Brain microvascular endothelial cell (primary cell): ENCODE results near the gene TEX51.

Experiments
- DNase-seq: peaks from one replicate; pipeline ENCODE4 v3.0.0-alpha.2; 2020
- H3K27ac ChIP-seq: fragments of 250-450 bp; sonication (Bioruptor Pico); 2 replicates; pipeline ENCODE4 v1.5.1; 2020; ENCODE audit warnings: mild to moderate bottlenecking, moderate library complexity
- H3K27me3 ChIP-seq: fragments of 250-450 bp; sonication (Bioruptor Pico); replicated peaks from 2 replicates; pipeline ENCODE4 v1.5.1; 2020; ENCODE audit warnings: mild to moderate bottlenecking
- H3K36me3 ChIP-seq: fragments of 250-450 bp; sonication (Bioruptor Pico); replicated peaks from 2 replicates; pipeline ENCODE4 v1.5.1; 2020; ENCODE audit warnings: mild to moderate bottlenecking
- H3K4me3 ChIP-seq: 2 replicates; pipeline ENCODE4 v1.5.1; 2011; ENCODE audit warnings: low read depth, mild to moderate bottlenecking, control low read depth, low read length, moderate library complexity
- CTCF ChIP-seq: IDR thresholded peaks from 2 replicates; pipeline ENCODE4 v1.5.1; 2011; ENCODE audit warnings: low read depth, mild to moderate bottlenecking, moderate library complexity, low read length, control low read depth, inconsistent platforms; ENCODE audit errors: missing control alignments
- in situ Hi-C: cut with HindIII; loops from 2 replicates; pipeline ENCODE4 v1.10.0; 2017; ENCODE audit warnings: low sequenced_read_pairs, low pct_ligation_motif_present

TEX51 gene

GRCh38 chr2:126864861-126865260 is 33.8 kb upstream of the TEX51 start:
- H3K36me3 ChIP-seq: no peaks in the 10 kb centered on the region
- in situ Hi-C loops: no loop called here

GRCh38 chr2:126866451-126866850 is 32.2 kb upstream of the TEX51 start:
- in situ Hi-C loops: no loop called here
- no peak for DNase-seq
- Histone ChIP-seq H3K36me3 (no peaks in the 10 kb centered on the region), H3K27me3 (no peaks in the 10 kb centered on the region), H3K4me3 (no peak overlapping the region), H3K27ac (no peak overlapping the region)
- no peak for TF ChIP-seq CTCF

More at GRCh38 chr2:126864861-126865260, 33.8 kb upstream of the TEX51 start:
- DNase-seq: no peak
- Histone ChIP-seq H3K27me3 (no peaks in the 10 kb centered on the region), H3K27ac (no peak overlapping the region), H3K4me3 (no peak overlapping the region)
- peak; percentile 32 for TF ChIP-seq CTCF

- no peak for DNase-seq
- H3K27ac ChIP-seq: no peak overlapping the region
- no peaks in the 10 kb centered on the region for H3K27me3 ChIP-seq
- in situ Hi-C loops: no loop called here
- no peaks in the 10 kb centered on the region for H3K36me3 ChIP-seq
- no peak overlapping the region for H3K4me3 ChIP-seq
- TF ChIP-seq CTCF: no peak
Observed at GRCh38 chr2:126874961-126875360, 23.7 kb upstream of the TEX51 start.

- Histone ChIP-seq H3K27me3 (no peaks in the 10 kb centered on the region), H3K36me3 (no peaks in the 10 kb centered on the region), H3K27ac (no peak overlapping the region), H3K4me3 (no peak overlapping the region)
- in situ Hi-C loops: no loop called here
- TF ChIP-seq CTCF: no peak
- DNase-seq: no peak
Observed at GRCh38 chr2:126876631-126877030, 22.1 kb upstream of the TEX51 start.

GRCh38 chr2:126877041-126877440 is 21.6 kb upstream of the TEX51 start:
- in situ Hi-C loops: no loop called here
- Histone ChIP-seq H3K27ac (no peak overlapping the region), H3K27me3 (no peaks in the 10 kb centered on the region), H3K36me3 (no peaks in the 10 kb centered on the region), H3K4me3 (no peak overlapping the region)
- TF ChIP-seq CTCF: no peak
- DNase-seq: no peak

- no peak for TF ChIP-seq CTCF
- in situ Hi-C loops: no loop called here
- Histone ChIP-seq H3K36me3 (no peaks in the 10 kb centered on the region), H3K4me3 (no peak overlapping the region), H3K27ac (no peak overlapping the region), H3K27me3 (no peaks in the 10 kb centered on the region)
- no peak for DNase-seq
Observed at GRCh38 chr2:126877861-126878565, 20.7 kb upstream of the TEX51 start.
